HG03060 (cell line): ENCODE data around the gene PTAFR.

Experiments used
- ATAC-seq: cut with Tn5 transposase; IDR thresholded peaks from one replicate; pipeline ENCODE4 v1.9.1; 2021; ENCODE audit warnings: low read depth, moderate number of reproducible peaks; ENCODE audit not compliant: unreplicated experiment

Gene PTAFR, protein sequence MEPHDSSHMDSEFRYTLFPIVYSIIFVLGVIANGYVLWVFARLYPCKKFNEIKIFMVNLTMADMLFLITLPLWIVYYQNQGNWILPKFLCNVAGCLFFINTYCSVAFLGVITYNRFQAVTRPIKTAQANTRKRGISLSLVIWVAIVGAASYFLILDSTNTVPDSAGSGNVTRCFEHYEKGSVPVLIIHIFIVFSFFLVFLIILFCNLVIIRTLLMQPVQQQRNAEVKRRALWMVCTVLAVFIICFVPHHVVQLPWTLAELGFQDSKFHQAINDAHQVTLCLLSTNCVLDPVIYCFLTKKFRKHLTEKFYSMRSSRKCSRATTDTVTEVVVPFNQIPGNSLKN

DNA sequence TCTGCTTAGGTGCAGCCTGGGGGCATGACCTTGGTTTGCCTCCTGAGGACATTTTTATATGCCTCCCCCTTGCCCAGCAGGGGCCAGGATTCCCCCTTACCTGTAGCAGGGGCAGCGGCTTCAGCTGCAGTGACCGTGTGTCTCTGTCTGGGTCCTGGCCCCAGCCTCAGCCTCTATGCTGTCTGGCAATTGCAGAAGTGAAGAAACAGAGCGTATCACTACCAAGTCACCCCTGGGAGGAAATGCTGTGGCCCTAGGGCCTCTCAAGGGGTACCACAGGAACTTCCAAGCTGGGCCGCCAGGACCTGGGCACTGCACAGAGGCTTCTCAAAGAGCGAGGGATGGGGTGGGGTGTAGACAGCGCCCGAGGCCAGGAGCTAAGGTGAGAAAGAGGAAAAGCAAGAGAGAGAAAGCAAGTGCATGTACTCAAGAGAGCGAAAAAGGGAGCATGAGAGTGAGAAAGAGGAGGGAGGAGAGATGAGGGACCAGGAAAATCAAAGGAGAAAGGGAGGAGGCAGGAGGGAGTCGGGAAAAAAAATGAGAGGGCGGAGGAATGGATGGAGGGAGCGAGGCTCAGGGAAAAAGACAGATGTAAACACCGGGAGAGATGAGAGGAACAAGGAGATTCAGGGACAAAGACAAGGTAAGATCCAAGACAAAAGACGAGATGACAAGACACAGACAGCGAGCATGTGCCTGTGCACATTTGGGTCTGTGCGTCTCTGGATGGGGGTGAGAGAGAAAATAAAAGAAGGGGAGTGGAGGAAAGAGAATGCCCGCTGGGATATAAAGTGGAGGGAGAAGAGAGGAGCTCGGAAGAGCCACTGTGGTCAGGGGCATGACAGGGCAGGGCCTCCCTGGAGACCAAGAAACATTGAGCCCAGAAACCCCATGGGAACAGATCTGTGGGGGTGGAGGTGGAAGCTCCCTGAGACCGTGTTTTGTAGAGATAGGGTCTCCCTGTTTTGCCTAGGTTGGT is at the start of gene PTAFR:
Gene PTAFR, minus strand, starts transcription at position 199 of the 979 bp plus-strand sequence. CDS start 25,669 bp downstream, outside the sequence.
- ATAC-seq: no peak

DNA sequence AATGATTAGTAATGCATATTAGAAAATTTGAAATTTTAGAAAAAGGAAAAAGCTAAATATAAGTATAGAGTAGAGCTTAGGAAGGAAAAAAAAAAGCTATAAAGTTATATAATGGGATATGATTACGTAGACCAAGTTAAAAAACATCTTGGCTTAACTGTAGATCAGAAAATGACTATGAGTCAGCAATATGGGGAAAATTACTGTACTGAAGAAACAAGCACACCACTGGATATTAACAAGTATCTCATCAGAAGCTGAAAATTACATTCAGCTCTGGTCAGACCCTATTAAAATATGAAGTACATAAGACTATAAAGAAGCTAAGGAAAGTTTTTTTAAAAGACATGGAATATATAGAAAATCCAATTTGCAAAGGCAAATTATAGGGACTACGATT is 36.8 kb upstream of the PTAFR start:
- no peak for ATAC-seq

DNA sequence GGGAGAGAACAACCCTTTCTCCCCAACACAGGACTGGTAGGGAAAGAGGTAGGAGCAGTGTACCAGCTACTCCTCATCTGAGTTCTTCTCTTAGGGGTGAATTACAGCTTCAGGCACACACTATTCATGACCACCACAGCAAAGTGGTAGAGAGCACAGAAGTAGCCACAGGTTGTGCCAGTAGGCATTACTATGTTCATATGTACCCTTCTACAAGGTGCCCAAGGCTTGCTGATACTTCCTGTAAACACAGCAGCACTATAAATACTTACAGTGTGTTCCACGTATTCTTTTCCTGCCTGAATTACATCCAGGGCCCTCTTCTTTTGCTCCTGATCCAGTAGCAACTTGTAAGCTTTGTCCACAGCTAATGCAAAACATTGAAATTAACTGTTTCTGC is 33.2 kb upstream of the PTAFR start:
- ATAC-seq: no peak

DNA sequence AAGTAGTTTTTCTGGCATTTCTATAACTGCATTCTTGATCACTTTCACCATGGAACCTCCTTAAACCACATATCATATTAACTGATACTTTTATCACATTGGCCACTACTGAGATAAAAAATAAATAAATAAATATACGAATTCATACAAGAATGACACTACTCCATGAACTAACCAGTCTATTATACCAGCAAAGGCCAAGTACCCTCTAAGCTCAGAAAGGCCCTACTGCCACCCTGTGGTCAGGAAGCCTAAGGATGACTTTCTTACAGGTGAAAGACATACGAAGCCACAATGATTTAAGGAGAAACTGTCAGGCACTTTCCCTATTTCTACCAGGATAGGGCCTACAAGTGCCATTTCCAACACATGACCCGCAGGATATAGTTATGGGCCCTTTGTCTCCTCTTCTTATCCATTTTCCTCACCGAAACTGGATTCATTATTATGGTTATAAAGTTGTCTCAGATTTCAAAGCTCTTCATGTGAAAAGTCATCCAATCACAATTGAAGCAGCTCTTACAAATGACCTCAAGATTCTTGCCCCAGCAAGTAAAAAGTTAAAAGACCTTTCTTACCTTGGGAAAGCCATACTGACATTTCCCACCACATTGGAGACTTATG is 32.4 kb upstream of the PTAFR start:
- no peak for ATAC-seq

DNA sequence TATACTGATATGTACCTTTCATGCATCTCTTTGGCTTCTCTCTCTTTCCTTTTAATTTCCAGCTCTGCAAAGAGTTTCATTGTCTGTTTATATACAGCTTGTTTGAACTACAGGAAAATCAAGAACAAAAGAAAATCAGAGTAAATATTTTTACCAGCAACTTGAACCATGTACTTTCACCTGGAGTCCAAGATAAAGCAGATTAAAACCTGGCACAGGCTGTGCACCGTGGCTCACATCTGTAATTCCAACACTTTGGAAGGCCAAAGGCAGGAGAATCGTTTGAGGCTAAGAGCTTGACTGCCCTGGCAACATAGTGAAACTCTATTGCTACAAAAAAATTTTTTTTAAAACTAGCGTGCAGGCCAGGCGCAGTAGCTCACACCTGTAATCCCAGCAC is 28.8 kb upstream of the PTAFR start:
- no peak for ATAC-seq

DNA sequence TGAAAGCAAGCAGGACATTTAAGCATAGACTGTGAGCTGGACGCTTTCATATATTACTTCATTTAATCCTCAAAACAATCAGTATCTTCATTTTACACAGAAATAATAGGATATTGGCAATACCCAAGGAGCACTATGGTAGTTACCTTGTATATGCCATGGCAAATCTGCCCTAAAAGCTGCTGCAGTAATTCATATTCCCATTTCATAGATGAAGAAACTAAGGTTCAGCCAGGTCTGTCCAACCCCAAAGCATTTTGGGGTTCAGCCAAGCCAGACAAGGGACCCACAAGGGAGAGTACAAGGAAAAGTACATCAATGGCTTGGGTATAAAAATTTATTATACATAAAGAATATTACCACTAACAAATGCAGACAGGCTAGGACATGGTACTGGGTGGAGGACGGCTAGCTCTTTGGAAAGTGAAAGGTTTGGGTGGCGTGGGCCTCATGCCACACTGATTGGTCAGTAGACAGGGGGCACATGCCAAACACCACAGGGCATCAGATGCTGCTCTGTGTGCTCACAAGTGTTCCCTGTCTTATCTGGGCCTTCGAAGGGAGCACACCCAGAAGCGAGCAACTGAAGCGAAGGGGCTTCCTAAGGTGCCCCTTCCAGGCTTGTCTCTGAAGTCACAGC is 23.9 kb upstream of the PTAFR start:
- ATAC-seq: no peak

DNA sequence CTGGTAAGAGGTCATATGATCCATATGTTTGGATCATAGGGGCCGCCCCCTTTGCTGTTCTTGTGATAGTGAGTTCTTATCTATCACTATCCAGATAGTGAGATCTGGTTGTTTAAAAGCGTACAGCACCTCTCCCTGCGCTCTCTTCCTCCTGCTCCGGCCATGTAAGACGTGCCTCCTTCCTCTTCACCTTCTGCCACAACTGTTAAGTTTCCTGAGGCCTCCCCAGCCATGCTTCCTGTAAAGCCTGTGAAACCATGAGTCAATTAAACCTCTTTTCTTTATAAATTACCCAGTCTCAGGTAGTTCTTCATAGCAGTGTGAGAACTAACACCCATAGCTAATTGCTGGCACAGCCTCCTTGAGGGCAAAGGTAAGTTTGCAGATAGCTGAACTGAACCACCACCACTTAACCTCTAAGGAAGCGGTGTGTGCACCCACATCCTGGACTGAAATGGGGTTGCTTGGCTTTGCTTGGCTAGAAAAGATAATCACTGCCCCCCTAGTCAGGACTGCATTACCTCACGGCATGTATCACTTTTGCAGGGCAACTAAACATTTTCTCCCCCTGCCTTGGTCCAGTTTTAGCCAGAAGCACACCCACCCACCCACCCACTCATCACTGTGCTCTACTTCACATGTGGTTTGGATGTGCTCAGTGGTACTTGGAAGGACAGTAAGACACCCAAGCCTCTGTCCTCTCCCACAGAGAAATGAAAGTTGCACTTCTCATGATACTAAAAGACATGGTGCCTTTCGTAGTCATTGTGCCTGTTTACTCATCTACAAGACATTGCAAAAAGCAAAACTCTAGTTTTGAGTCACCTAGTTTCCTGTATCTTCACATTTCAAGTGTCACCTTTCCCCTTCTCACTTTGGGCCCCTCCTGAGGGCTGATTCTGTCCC is 23.1 kb upstream of the PTAFR start:
- peak; percentile 59 for ATAC-seq

DNA sequence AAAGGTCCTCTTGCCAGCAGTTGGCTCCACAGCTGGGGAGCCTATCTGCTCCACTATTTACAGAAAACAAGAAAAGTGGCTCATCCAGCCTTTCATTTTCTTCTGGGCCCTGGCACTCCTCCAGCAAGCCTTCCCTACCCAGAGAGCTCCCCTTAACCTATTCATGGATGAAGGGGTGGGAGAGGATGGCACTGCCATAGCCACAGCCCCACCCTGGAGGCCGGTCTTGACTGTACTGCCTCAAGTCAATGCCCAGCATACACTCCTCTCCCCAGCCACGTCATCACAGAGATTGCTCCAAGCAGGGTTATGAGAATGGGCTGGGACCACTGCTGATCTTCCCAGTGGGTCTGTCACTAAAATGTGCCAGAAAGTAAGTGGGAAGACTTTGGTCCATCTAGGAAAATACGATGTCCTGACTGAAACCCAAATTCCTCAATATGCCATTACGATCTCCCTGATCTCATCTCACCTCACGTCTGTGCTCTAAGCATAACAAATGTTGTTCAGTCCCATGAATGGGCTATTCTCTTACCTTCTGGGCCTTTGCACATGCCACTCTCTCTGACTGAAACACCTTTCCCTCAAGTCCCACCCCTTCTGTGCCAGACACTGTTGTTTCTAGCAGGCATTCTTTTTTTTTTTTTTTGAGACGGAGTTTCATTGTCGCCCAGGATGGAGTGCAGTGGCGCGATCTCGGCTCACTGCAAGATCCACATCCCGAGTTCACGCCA is 21.4 kb upstream of the PTAFR start:
- no peak for ATAC-seq

DNA sequence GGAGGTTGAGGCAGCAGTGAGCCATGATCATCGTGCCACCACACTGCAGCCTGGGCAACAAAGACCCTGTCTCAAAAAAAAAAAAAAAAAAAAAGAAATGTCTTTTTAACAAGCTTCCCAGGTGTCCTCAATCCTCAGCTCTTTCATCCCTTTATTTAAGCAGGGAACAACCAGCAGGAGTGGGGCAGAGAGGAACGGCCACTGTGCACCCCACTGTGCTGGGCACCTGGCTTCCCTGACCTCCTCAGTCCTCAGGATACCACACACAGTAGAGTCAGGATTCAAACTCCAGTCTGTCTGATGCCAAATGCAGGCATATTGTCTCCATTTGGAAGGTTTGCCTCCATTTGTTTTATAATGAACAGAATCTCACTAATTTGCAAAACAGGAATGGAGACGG is 19.8 kb upstream of the PTAFR start:
- ATAC-seq: no peak

DNA sequence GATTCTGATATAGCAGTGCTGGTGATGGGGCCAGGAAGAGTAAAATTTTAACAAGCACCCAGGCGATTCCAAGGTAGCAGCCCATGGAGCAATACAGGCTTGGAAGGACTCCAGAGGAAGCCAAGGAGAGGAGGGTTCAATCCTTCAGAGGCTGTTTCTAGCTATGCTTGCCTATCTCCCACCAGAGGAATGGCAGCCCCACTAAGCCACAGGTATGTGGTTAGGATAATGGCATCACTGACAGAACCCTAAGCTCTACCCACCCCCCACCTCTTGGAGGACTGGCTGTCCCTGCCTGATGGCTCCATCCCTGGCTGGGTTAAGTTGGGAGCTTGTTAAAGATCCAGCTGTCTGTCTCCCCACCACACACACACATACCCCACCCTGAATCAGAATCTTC is 19.3 kb upstream of the PTAFR start:
- no peak for ATAC-seq

DNA sequence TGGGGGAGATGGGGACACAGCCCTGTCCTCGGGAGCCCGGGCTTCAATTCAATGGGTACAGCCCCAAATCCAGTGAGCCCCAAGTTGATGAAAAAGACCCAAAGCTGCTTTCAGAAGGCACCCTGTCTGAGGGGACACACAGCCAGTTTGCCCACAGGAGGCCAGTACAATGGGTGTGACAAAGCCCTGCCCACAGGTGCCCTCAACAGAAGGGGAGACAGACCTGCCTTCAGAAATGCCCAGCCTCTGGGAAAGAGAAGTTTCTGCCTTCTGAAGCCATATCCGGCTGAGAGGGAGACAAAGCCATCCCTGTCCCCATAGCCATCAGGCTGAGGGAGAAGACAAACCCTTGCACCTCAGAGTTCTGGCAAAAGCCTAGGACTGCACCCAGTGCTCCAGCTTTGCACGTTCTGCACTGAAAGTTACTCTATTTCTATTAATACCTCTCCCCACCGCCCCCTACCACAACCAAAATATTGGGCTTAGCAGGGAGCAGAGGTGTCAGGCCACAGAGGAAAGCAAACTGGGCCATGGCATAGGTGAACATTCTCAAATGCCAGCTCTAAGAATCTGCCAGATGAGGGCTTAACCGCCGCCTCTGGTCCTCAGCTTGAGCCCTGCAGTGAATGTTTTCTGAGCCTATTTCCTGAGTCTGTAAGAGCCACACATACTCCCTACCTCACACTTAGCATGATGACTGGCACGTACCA is 18.0 kb upstream of the PTAFR start:
- ATAC-seq: no peak

DNA sequence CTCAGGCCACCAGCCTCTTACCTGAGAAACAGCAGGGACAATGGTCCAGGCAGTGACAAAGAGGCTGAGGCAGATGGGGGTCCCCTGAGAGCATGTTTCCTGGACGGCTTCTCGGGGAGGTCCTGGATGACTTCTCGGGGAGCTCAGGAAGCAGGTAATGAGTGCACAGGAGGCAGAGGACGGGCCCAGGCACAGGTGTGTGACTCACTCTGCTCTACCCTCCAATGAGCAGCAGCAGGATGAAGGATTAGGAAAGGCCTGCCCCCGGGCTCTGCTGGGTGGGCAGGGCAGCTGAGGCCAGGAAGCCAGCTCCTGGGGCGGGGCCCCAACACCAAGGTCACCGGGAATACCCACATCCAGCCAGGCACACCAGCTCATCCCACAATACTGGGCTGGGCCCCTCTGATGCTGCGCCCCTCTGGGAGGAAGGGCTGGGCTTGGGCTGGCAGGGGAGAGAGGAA is 17.2 kb upstream of the PTAFR start:
- ATAC-seq: no peak

DNA sequence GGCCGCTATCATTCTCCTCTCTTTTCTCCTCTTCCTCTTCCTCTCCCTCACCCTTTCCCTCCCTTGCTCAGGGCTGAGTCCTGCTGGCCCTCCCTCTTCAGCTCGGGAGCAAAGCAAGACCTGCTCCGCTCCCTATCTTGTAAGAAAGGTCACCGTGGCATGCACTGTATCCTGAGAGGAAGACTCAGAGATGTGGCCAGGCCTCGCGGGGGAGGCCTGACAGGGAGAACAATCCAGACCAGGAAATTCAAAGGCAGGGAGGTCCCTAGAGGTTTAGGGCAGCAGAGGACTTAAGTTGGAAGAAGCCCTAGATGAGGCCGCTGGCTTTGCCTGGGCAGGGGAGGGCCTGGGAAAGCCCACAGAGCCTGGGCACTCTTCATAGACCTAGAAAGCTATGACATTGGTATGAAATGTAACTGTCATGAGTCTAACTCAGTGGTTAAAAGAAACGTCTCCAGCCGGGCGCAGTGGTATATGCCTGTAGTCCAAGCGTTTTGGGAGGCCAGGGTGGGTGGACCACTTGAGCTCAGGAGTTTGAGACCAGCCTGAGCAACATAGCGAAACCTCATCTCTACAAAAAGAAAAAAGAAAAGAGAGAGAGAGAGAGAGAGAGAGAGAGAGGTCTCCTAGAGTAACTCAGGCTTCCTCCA is 14.6 kb upstream of the PTAFR start:
- no peak for ATAC-seq

DNA sequence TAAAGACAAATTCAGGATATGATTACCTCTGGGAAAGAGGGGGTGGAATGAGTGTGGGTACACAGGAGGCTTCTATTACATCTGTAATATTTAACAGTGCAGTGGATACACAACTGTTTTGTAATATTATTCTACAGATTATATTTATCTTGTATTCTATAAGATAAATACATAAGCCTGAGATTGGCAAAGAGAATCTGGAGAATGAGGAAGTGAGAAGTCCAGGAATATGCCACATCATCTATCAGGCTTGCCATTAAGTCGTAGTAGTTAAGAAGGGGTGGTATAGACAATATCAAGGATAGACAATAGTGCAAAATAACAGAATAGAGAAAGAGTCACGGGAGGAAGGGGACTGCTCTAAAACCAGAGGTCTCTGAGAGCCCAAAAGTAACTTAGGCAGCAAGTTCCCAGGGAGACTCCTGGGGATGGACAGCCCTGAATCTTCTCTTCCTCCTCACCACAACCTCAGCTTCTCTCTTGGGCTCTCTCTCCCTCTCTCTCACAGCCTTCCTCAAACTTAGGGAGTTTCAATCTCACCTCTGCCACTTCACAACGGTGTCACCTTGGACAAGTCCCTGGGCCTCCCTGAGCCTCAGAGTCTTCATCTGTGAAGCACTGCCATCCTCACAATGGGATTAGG is 14.0 kb upstream of the PTAFR start:
- ATAC-seq: no peak

DNA sequence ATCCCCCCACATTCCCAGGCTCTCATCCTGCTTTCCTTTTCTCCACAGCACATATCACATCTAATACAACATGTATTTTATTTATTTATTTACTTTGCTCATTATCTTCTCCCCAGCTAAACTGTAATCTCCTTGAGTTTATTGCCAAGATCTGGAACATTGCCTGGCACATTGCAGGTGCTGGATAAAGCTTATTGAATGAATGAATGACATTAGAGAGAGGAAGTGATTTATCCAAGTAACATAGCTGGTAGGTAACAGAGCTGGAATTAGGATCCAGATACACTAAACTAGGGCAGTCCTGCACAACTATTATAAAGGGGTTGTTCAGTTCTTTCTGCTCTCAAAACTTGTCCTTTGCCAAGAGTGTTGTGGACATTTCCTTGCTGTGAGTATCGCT is 8.6 kb upstream of the PTAFR start:
- ATAC-seq: no peak

DNA sequence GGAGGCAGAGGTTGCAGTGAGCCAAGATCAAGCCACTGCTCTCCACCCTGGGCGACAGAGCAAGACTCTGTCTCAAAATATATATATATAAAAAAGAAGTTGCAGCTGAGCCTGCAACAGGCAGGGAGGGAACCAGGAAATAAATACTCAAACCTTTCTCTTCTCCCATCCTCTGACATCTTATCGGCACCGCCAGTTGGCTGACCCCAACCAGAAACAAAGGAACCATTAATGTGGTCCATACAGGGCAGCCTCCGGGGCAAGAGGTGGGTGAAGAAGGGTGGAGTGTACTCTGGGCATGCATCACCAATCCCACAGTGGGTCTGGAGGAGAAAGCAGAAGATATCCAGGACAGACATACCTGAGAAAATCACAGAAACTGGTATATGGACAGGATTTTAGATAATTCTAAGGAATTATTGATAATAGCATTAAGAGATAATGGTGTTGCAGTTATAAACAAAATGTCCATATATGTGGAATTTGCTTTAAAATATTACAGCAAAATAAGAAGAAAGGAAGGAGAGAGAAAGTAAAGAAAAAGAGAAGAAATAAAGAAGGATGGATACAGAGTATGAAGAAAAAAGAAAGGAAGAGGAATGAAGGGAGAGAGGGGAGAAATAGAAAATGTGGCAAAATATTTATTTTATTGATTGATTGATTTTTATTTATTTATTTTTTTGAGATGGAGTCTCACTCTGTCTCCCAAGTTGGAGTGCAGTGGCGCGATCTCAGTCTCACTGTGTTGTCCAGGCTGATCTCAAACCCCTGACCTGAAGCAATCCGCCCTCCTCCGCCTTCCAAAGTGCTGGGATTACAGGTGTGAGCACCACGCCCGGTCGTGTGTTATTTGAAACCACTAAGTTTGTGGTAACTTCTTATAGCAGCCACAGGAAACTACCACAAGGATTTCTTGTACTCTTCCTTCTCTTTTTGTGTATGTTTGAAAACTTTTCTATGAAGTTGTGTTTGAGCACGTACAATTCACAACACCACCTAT is 4.1 kb upstream of the PTAFR start:
- ATAC-seq: no peak
